Measurements from ENCODE around the gene DIAPH3.
A peak's percentile ranks its signal among the peaks of the same experiment; 100 is the strongest.

Gene DIAPH3

DNA sequence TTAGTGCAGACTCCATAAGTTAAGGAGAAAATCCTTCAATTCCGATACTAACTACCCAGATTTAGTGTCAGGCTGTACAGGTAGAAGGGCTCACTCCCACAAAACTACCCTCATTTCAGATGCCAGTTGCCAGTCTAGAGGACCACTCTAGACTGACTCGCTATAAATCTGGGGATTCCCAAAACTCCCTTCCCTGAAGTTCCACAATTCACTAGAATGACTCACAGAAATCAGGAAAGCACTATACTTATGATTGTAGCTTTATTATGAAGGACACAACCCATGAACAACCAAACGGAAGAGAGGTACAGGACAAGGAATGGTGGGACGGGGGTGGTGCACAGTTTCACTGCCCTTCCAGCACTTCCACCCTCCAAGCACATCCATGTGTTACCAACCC lies 321.2 kb downstream of the DIAPH3 start:
- H4K91ac ChIP-seq (ENCODE audit: low read length): no peak overlapping the region
- no peak overlapping the region for H2BK12ac ChIP-seq (ENCODE audit: low read length in 2 of 2)
- H3K4me2 ChIP-seq (ENCODE audit: low read length, poor library complexity, severe bottlenecking): no peak overlapping the region
- no peak overlapping the region for H3K9ac ChIP-seq (ENCODE audit: low read length)
- H3K23ac ChIP-seq (ENCODE audit: low read length in 2 of 2): no peak overlapping the region
- no peak overlapping the region for H2AK5ac ChIP-seq (ENCODE audit: low read length, severe bottlenecking)
- no peak for DNase-seq
- no peak overlapping the region for H3K4ac ChIP-seq (ENCODE audit: low read depth in 1 of 2, low read length in 2 of 2)
- WGBS: 92% methylated on average over 3 of the region's 4 CpGs
- no peaks in the 10 kb centered on the region for H3K4me1 ChIP-seq (ENCODE audit: control insufficient read depth, insufficient read depth, low read depth, low read length)
- peaks cover 12% of the 10 kb centered on the region for H3K79me1 ChIP-seq (replicated peaks; ENCODE audit: low read length, poor library complexity, severe bottlenecking)
- H4K8ac ChIP-seq (ENCODE audit: low read length): no peak overlapping the region
- no peak overlapping the region for H3K27ac ChIP-seq (ENCODE audit: low read length, poor library complexity, severe bottlenecking)
- H3K14ac ChIP-seq (ENCODE audit: low read length in 2 of 2): no peak overlapping the region
- no peaks in the 10 kb centered on the region for H3K27me3 ChIP-seq (ENCODE audit: control insufficient read depth in 1 of 2, insufficient read depth in 1 of 2, low read length in 2 of 2)
- no peak overlapping the region for H3K18ac ChIP-seq (ENCODE audit: low read depth in 1 of 2, low read length in 2 of 2)
- H3K36me3 ChIP-seq (ENCODE audit: control insufficient read depth in 1 of 2, insufficient read depth in 2 of 2, low read depth in 1 of 2, low read length in 2 of 2): peaks cover 0 to 2% of the 10 kb centered on the region in 2 experiments
- no peak overlapping the region for H2BK5ac ChIP-seq (ENCODE audit: low read depth, low read length, poor library complexity, severe bottlenecking)
- H3K9me3 ChIP-seq (ENCODE audit: control insufficient read depth, low read length): no peaks in the 10 kb centered on the region
- H3K4me3 ChIP-seq (ENCODE audit: insufficient read depth in 1 of 2, low read depth in 1 of 2, low read length in 2 of 2): no peak overlapping the region
- no peak overlapping the region for H2AFZ ChIP-seq (ENCODE audit: low read depth, low read length)
- H2BK15ac ChIP-seq (ENCODE audit: low read depth, poor library complexity, severe bottlenecking): no peak overlapping the region
- H2BK120ac ChIP-seq (ENCODE audit: low read depth, low read length): no peak overlapping the region

DNA sequence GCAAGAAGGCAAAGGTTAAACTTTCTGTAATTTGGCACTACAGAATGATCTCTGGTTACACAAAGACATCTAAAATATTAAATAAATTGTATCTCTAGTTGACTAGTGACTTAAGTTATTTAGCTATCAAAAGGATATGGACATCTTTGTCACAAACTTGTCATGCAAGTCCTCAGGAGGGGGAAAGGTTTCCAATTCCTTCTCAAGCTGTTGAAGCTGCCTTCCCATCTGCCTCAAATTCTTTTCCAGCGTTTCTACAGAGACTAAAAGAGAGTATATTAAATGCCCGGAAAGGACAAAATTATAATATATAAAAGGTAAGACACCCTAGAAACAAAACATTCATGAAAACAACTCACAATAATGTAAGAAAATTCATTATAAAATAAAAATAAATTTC lies 324.5 kb downstream of the DIAPH3 start:
- H4K91ac ChIP-seq (ENCODE audit: low read length): no peak overlapping the region
- no peaks in the 10 kb centered on the region for H3K4me1 ChIP-seq (ENCODE audit: control insufficient read depth, insufficient read depth, low read depth, low read length)
- DNase-seq: no peak
- no peaks in the 10 kb centered on the region for H3K9me3 ChIP-seq (ENCODE audit: control insufficient read depth, low read length)
- H3K9ac ChIP-seq (ENCODE audit: low read length): no peak overlapping the region
- H3K27ac ChIP-seq (ENCODE audit: low read length, poor library complexity, severe bottlenecking): no peak overlapping the region
- H2BK12ac ChIP-seq (ENCODE audit: low read length in 2 of 2): no peak overlapping the region
- no peak overlapping the region for H2BK15ac ChIP-seq (ENCODE audit: low read depth, poor library complexity, severe bottlenecking)
- H2BK120ac ChIP-seq (ENCODE audit: low read depth, low read length): no peak overlapping the region
- peaks cover 0 to 2% of the 10 kb centered on the region in 2 experiments for H3K36me3 ChIP-seq (ENCODE audit: control insufficient read depth in 1 of 2, insufficient read depth in 2 of 2, low read depth in 1 of 2, low read length in 2 of 2)
- no peak overlapping the region for H4K8ac ChIP-seq (ENCODE audit: low read length)
- no peak overlapping the region for H3K4ac ChIP-seq (ENCODE audit: low read depth in 1 of 2, low read length in 2 of 2)
- WGBS: no CpG with 5 or more reads among the region's 2 CpGs
- H3K14ac ChIP-seq (ENCODE audit: low read length in 2 of 2): no peak overlapping the region
- peaks cover 7% of the 10 kb centered on the region for H3K79me1 ChIP-seq (replicated peaks; ENCODE audit: low read length, poor library complexity, severe bottlenecking)
- no peak overlapping the region for H3K23ac ChIP-seq (ENCODE audit: low read length in 2 of 2)
- no peak overlapping the region for H3K18ac ChIP-seq (ENCODE audit: low read depth in 1 of 2, low read length in 2 of 2)
- no peaks in the 10 kb centered on the region for H3K27me3 ChIP-seq (ENCODE audit: control insufficient read depth in 1 of 2, insufficient read depth in 1 of 2, low read length in 2 of 2)
- no peak overlapping the region for H3K4me2 ChIP-seq (ENCODE audit: low read length, poor library complexity, severe bottlenecking)
- no peak overlapping the region for H2AFZ ChIP-seq (ENCODE audit: low read depth, low read length)
- H3K4me3 ChIP-seq (ENCODE audit: insufficient read depth in 1 of 2, low read depth in 1 of 2, low read length in 2 of 2): no peak overlapping the region
- H2AK5ac ChIP-seq (ENCODE audit: low read length, severe bottlenecking): no peak overlapping the region
- H2BK5ac ChIP-seq (ENCODE audit: low read depth, low read length, poor library complexity, severe bottlenecking): peak overlapping the region; percentile 19

DNA sequence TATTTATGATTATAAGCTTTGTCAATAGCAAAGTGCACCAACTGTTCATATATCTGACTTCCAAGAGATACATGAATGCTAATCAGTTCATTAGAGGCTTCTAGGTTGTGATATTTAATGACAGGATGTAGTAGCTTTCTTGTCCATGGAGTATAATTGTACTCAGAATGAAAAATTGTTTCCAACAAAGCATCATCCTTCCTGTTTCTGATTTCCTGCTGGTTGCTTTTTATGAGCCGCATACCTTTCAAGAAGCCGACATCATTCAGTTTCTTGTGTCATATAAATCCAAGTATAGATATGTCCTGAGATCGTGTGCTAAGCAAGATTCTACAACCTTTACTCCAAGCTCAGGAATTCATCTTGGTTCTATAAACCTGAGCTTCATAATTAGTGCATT lies 326.6 kb downstream of the DIAPH3 start:
- Histone ChIP-seq H3K27me3 (ENCODE audit: control insufficient read depth in 1 of 2, insufficient read depth in 1 of 2, low read length in 2 of 2) (no peaks in the 10 kb centered on the region), H3K27ac (ENCODE audit: low read length, poor library complexity, severe bottlenecking) (no peak overlapping the region), H3K9ac (ENCODE audit: low read length) (no peak overlapping the region), H3K4me2 (ENCODE audit: low read length, poor library complexity, severe bottlenecking) (no peak overlapping the region), H2BK5ac (ENCODE audit: low read depth, low read length, poor library complexity, severe bottlenecking) (no peak overlapping the region), H4K91ac (ENCODE audit: low read length) (no peak overlapping the region), H2BK120ac (ENCODE audit: low read depth, low read length) (no peak overlapping the region), H3K79me1 (replicated peaks; ENCODE audit: low read length, poor library complexity, severe bottlenecking) (peaks cover 3% of the 10 kb centered on the region), H2BK15ac (ENCODE audit: low read depth, poor library complexity, severe bottlenecking) (no peak overlapping the region), H3K9me3 (ENCODE audit: control insufficient read depth, low read length) (no peaks in the 10 kb centered on the region), H3K23ac (ENCODE audit: low read length in 2 of 2) (no peak overlapping the region), H3K4me3 (ENCODE audit: insufficient read depth in 1 of 2, low read depth in 1 of 2, low read length in 2 of 2) (no peak overlapping the region), H4K8ac (ENCODE audit: low read length) (no peak overlapping the region), H3K4me1 (ENCODE audit: control insufficient read depth, insufficient read depth, low read depth, low read length) (no peaks in the 10 kb centered on the region), H2AFZ (ENCODE audit: low read depth, low read length) (no peak overlapping the region), H3K4ac (ENCODE audit: low read depth in 1 of 2, low read length in 2 of 2) (no peak overlapping the region), H2BK12ac (ENCODE audit: low read length in 2 of 2) (no peak overlapping the region), H3K14ac (ENCODE audit: low read length in 2 of 2) (no peak overlapping the region), H2AK5ac (ENCODE audit: low read length, severe bottlenecking) (no peak overlapping the region), H3K36me3 (ENCODE audit: control insufficient read depth in 1 of 2, insufficient read depth in 2 of 2, low read depth in 1 of 2, low read length in 2 of 2) (peaks cover 0 to 2% of the 10 kb centered on the region in 2 experiments), H3K18ac (ENCODE audit: low read depth in 1 of 2, low read length in 2 of 2) (no peak overlapping the region)
- DNase-seq: no peak
- WGBS: 88% methylated on average over 3 of the region's 3 CpGs

DNA sequence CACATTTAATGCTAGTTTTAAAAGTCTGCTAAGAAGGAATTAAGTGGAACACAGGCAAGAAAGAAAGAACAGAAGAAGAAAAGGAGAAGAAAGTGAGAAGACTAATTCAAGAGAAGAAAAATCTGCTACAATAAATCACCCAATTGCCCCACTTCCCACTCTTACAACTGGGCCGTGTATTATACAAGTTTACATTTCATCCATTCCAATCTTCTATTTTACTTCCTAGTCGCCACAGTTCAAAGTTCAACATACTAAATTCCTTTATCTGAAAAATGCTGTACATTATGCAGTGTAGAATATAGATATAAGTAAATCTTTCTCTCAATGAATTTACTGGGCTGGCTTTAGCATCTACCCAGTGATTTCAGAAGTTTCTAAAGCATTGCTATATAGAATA lies 328.2 kb downstream of the DIAPH3 start:
- Histone ChIP-seq H3K4ac (ENCODE audit: low read depth in 1 of 2, low read length in 2 of 2) (no peak overlapping the region), H3K23ac (ENCODE audit: low read length in 2 of 2) (no peak overlapping the region), H2AFZ (ENCODE audit: low read depth, low read length) (no peak overlapping the region), H3K4me1 (ENCODE audit: control insufficient read depth, insufficient read depth, low read depth, low read length) (no peaks in the 10 kb centered on the region), H2BK15ac (ENCODE audit: low read depth, poor library complexity, severe bottlenecking) (no peak overlapping the region), H3K36me3 (ENCODE audit: control insufficient read depth in 1 of 2, insufficient read depth in 2 of 2, low read depth in 1 of 2, low read length in 2 of 2) (peaks cover 0 to 2% of the 10 kb centered on the region in 2 experiments), H4K91ac (ENCODE audit: low read length) (no peak overlapping the region), H3K9ac (ENCODE audit: low read length) (no peak overlapping the region), H2AK5ac (ENCODE audit: low read length, severe bottlenecking) (no peak overlapping the region), H3K9me3 (ENCODE audit: control insufficient read depth, low read length) (no peaks in the 10 kb centered on the region), H2BK120ac (ENCODE audit: low read depth, low read length) (no peak overlapping the region), H3K27me3 (ENCODE audit: control insufficient read depth in 1 of 2, insufficient read depth in 1 of 2, low read length in 2 of 2) (no peaks in the 10 kb centered on the region), H3K18ac (ENCODE audit: low read depth in 1 of 2, low read length in 2 of 2) (no peak overlapping the region), H4K8ac (ENCODE audit: low read length) (no peak overlapping the region), H3K27ac (ENCODE audit: low read length, poor library complexity, severe bottlenecking) (no peak overlapping the region), H2BK5ac (ENCODE audit: low read depth, low read length, poor library complexity, severe bottlenecking) (no peak overlapping the region), H2BK12ac (ENCODE audit: low read length in 2 of 2) (no peak overlapping the region), H3K14ac (ENCODE audit: low read length in 2 of 2) (no peak overlapping the region), H3K79me1 (replicated peaks; ENCODE audit: low read length, poor library complexity, severe bottlenecking) (peaks cover 3% of the 10 kb centered on the region), H3K4me3 (ENCODE audit: insufficient read depth in 1 of 2, low read depth in 1 of 2, low read length in 2 of 2) (no peak overlapping the region), H3K4me2 (ENCODE audit: low read length, poor library complexity, severe bottlenecking) (no peak overlapping the region)
- DNase-seq: peak; percentile 8
- WGBS: 14% methylated on average over 1 of the region's 2 CpGs

Measured in mesenchymal stem cell (in vitro differentiated cells and primary cell).